Measurements from ENCODE around the gene XXYLT1.

DNA sequence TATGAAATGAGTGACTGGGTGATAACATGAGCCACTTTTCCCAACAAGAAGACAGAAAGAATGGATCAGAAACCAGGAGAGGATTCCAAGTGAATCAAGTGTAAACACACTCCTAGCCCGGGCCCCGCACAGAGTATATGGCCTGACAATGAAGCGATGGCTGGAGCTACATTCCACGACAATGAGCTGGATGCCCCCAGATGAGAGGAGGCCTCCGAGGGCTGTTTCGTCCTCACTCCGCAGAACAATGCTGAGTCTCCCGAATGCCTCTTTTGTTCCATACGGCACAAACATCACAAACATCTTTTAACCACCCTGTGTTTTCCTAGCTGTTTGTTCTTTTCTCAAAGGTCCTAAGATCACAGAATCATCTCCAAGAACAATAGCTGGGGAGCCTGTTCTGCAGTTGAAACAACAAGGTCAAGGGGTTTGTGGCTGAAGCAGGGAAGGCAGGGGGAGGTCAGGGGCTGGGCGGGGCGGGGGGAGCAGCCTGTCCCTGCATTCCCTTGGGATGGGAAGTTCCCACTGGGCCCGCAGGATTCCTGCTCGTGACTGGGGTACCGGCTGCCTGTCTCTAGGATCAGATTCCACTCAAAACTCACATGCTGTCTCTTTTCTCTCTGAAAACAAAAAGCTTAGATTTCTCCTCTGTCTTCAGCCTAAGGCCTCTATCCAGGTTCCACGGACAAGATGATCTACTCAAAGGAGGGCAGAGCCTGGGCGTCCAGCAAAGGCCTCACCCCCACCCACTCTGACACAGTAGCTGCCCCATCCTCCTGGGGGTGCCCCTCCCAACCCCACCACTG lies 151.3 kb downstream of the XXYLT1 start:
- TF ChIP-seq, protein P1, sequence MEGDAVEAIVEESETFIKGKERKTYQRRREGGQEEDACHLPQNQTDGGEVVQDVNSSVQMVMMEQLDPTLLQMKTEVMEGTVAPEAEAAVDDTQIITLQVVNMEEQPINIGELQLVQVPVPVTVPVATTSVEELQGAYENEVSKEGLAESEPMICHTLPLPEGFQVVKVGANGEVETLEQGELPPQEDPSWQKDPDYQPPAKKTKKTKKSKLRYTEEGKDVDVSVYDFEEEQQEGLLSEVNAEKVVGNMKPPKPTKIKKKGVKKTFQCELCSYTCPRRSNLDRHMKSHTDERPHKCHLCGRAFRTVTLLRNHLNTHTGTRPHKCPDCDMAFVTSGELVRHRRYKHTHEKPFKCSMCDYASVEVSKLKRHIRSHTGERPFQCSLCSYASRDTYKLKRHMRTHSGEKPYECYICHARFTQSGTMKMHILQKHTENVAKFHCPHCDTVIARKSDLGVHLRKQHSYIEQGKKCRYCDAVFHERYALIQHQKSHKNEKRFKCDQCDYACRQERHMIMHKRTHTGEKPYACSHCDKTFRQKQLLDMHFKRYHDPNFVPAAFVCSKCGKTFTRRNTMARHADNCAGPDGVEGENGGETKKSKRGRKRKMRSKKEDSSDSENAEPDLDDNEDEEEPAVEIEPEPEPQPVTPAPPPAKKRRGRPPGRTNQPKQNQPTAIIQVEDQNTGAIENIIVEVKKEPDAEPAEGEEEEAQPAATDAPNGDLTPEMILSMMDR (IDR thresholded peaks at IDR 0.05; ENCODE audit: insufficient read depth, low read length, poor library complexity, severe bottlenecking): no peak
- TF ChIP-seq EZH2phosphoT487 (conservative IDR thresholded peaks at IDR 0.05; ENCODE audit: low read length): no peak

Measured in SU-DHL-6 (cell line).